ENCODE measurements around the gene KDM2B.

Gene KDM2B

DNA sequence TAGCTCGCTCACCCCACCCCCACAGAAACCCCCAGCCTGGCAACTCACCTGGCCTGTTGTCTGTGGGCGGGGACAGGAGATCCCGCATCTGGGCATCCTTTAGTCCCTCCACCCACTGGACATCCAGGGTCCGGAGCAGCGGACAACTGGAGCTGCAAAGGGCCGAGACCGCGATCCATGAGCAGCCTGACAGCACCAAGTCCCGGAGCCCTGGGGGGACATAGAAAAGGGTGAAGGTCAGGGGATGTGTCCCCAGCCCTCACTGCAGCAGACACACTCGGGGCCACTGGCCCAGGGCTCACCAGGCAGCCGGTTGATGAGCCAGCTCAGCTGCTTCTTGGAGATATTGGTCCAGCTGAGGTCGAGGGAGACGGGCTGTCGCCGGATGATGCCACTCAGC, 140.1 kb downstream of the KDM2B start:
- Histone ChIP-seq H3K27ac (ENCODE audit: low read depth, low read length, poor library complexity, severe bottlenecking) (no peak overlapping the region), H3K9me2 (ENCODE audit: low read depth, low read length) (no peaks in the 10 kb centered on the region), H3K27me3 (ENCODE audit: insufficient read depth, low read length) (no peaks in the 10 kb centered on the region), H3K4me2 (ENCODE audit: low read length) (no peak overlapping the region), H4K20me1 (ENCODE audit: insufficient read depth, low read length) (no peaks in the 10 kb centered on the region), H3K9me3 (ENCODE audit: low read length) (peaks cover 6% of the 10 kb centered on the region; the same call in 1 of the 2 replicates), H3K79me2 (ENCODE audit: insufficient read depth, low read length) (no peaks in the 10 kb centered on the region), H3K9ac (ENCODE audit: low read length) (no peak overlapping the region), H3K36me3 (ENCODE audit: insufficient read depth, low read length) (peaks cover 100% of the 10 kb centered on the region), H3F3A (ENCODE audit: insufficient read depth, low read length) (no peaks in the 10 kb centered on the region), H3K4me3 (ENCODE audit: low read depth, low read length, poor library complexity, severe bottlenecking) (no peak overlapping the region), H3K4me1 (ENCODE audit: insufficient read depth, low read length, severe bottlenecking) (no peaks in the 10 kb centered on the region), H2AFZ (ENCODE audit: low read length) (no peak overlapping the region)
- no peak for TF ChIP-seq EZH2 (IDR thresholded peaks at IDR 0.05; ENCODE audit: borderline replicate concordance, low read length)
- TF ChIP-seq, protein P1, sequence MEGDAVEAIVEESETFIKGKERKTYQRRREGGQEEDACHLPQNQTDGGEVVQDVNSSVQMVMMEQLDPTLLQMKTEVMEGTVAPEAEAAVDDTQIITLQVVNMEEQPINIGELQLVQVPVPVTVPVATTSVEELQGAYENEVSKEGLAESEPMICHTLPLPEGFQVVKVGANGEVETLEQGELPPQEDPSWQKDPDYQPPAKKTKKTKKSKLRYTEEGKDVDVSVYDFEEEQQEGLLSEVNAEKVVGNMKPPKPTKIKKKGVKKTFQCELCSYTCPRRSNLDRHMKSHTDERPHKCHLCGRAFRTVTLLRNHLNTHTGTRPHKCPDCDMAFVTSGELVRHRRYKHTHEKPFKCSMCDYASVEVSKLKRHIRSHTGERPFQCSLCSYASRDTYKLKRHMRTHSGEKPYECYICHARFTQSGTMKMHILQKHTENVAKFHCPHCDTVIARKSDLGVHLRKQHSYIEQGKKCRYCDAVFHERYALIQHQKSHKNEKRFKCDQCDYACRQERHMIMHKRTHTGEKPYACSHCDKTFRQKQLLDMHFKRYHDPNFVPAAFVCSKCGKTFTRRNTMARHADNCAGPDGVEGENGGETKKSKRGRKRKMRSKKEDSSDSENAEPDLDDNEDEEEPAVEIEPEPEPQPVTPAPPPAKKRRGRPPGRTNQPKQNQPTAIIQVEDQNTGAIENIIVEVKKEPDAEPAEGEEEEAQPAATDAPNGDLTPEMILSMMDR (IDR thresholded peaks at IDR 0.05; ENCODE audit: low read length): no peak

GRCh38 chr12:121439715-121440114, 141.1 kb downstream of the KDM2B start:
- no peak for TF ChIP-seq EZH2 (IDR thresholded peaks at IDR 0.05; ENCODE audit: borderline replicate concordance, low read length)
- TF ChIP-seq, protein P1 (IDR thresholded peaks at IDR 0.05; ENCODE audit: low read length): no peak
- no peaks in the 10 kb centered on the region for H3K9me2 ChIP-seq (ENCODE audit: low read depth, low read length)
- H3F3A ChIP-seq (ENCODE audit: insufficient read depth, low read length): no peaks in the 10 kb centered on the region
- no peaks in the 10 kb centered on the region for H3K27me3 ChIP-seq (ENCODE audit: insufficient read depth, low read length)
- no peak overlapping the region for H2AFZ ChIP-seq (ENCODE audit: low read length)
- no peak overlapping the region for H3K4me2 ChIP-seq (ENCODE audit: low read length)
- no peaks in the 10 kb centered on the region for H4K20me1 ChIP-seq (ENCODE audit: insufficient read depth, low read length)
- H3K79me2 ChIP-seq (ENCODE audit: insufficient read depth, low read length): no peaks in the 10 kb centered on the region
- peaks cover 99% of the 10 kb centered on the region for H3K36me3 ChIP-seq (ENCODE audit: insufficient read depth, low read length)
- peaks cover 6% of the 10 kb centered on the region; the same call in 1 of the 2 replicates for H3K9me3 ChIP-seq (ENCODE audit: low read length)
- no peaks in the 10 kb centered on the region for H3K4me1 ChIP-seq (ENCODE audit: insufficient read depth, low read length, severe bottlenecking)
- no peak overlapping the region for H3K9ac ChIP-seq (ENCODE audit: low read length)
- no peak overlapping the region for H3K4me3 ChIP-seq (ENCODE audit: low read depth, low read length, poor library complexity, severe bottlenecking)
- H3K27ac ChIP-seq (ENCODE audit: low read depth, low read length, poor library complexity, severe bottlenecking): no peak overlapping the region

- no peaks in the 10 kb centered on the region for H3K9me2 ChIP-seq (ENCODE audit: low read depth, low read length)
- H3K9me3 ChIP-seq (ENCODE audit: low read length): peaks cover 6% of the 10 kb centered on the region; the same call in 1 of the 2 replicates
- TF ChIP-seq, protein P1 (IDR thresholded peaks at IDR 0.05; ENCODE audit: low read length): no peak
- TF ChIP-seq EZH2 (IDR thresholded peaks at IDR 0.05; ENCODE audit: borderline replicate concordance, low read length): no peak
- H3K79me2 ChIP-seq (ENCODE audit: insufficient read depth, low read length): no peaks in the 10 kb centered on the region
- H4K20me1 ChIP-seq (ENCODE audit: insufficient read depth, low read length): no peaks in the 10 kb centered on the region
- no peak overlapping the region for H3K4me2 ChIP-seq (ENCODE audit: low read length)
- H2AFZ ChIP-seq (ENCODE audit: low read length): no peak overlapping the region
- H3K27ac ChIP-seq (ENCODE audit: low read depth, low read length, poor library complexity, severe bottlenecking): no peak overlapping the region
- H3K36me3 ChIP-seq (ENCODE audit: insufficient read depth, low read length): peaks cover 98% of the 10 kb centered on the region
- H3K4me1 ChIP-seq (ENCODE audit: insufficient read depth, low read length, severe bottlenecking): no peaks in the 10 kb centered on the region
- H3K9ac ChIP-seq (ENCODE audit: low read length): no peak overlapping the region
- no peak overlapping the region for H3K4me3 ChIP-seq (ENCODE audit: low read depth, low read length, poor library complexity, severe bottlenecking)
- H3F3A ChIP-seq (ENCODE audit: insufficient read depth, low read length): no peaks in the 10 kb centered on the region
- H3K27me3 ChIP-seq (ENCODE audit: insufficient read depth, low read length): no peaks in the 10 kb centered on the region
Observed at GRCh38 chr12:121438905-121439304, 141.9 kb downstream of the KDM2B start.
